HEK293T (cell line): ENCODE results near the gene FKBP11.

ENCODE experiments used
- HDGF ChIP-seq: fragments of 450-650 bp; IDR thresholded peaks from 2 replicates; pipeline ENCODE4 v1.6.1; 2017; ENCODE audit warnings: antibody characterized with exemption, borderline replicate concordance
- ZNF384 ChIP-seq: fragments of 450-650 bp; IDR thresholded peaks from 2 replicates; pipeline ENCODE4 v1.6.1; 2016

- TF ChIP-seq ZNF384 (no peak), HDGF (no peak)
Observed at GRCh38 chr12:48878548-48878947, 46.7 kb downstream of the FKBP11 start.
